GM10266 (cell line): Measurements from ENCODE around the gene GRSF1.

Source experiments
- DNase-seq: peaks from one replicate; pipeline ENCODE4 v3.0.0; 2012; ENCODE audit errors: extremely low spot score
- TF ChIP-seq, protein P1 (sequence below): IDR thresholded peaks from 2 replicates; pipeline ENCODE4 v1.5.1; 2012; ENCODE audit warnings: mild to moderate bottlenecking, low read depth; ENCODE audit not compliant: control insufficient read depth, insufficient read depth; ENCODE audit errors: missing control alignments

The GRSF1 gene, protein sequence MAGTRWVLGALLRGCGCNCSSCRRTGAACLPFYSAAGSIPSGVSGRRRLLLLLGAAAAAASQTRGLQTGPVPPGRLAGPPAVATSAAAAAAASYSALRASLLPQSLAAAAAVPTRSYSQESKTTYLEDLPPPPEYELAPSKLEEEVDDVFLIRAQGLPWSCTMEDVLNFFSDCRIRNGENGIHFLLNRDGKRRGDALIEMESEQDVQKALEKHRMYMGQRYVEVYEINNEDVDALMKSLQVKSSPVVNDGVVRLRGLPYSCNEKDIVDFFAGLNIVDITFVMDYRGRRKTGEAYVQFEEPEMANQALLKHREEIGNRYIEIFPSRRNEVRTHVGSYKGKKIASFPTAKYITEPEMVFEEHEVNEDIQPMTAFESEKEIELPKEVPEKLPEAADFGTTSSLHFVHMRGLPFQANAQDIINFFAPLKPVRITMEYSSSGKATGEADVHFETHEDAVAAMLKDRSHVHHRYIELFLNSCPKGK

DNA sequence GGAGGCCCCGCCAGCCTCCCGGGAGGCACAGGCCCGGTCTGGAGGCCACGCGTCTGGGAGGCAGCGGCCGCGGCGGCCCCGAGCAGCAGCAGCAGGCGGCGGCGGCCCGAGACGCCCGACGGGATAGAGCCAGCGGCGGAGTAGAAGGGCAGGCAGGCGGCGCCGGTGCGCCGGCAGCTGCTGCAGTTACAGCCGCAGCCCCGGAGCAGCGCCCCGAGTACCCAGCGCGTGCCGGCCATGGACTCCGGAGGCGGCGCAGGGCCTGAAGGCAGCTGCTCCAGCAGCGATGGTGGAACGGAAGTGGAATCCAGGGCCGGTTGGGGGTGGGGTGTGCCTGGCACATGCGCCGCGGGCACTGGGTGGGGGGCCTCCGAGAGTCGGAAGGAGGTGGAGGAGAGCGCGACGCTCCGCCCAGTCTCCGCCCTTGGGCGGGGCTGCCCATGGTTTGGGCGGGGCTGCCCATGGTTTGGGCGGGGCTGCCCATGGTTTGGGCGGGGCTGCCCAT is at the start of gene GRSF1:
TSS of gene GRSF1 (minus strand) at position 302 of the 505 bp plus-strand sequence. CDS start at position 239, 63 bp downstream.
- TF ChIP-seq, protein P1, sequence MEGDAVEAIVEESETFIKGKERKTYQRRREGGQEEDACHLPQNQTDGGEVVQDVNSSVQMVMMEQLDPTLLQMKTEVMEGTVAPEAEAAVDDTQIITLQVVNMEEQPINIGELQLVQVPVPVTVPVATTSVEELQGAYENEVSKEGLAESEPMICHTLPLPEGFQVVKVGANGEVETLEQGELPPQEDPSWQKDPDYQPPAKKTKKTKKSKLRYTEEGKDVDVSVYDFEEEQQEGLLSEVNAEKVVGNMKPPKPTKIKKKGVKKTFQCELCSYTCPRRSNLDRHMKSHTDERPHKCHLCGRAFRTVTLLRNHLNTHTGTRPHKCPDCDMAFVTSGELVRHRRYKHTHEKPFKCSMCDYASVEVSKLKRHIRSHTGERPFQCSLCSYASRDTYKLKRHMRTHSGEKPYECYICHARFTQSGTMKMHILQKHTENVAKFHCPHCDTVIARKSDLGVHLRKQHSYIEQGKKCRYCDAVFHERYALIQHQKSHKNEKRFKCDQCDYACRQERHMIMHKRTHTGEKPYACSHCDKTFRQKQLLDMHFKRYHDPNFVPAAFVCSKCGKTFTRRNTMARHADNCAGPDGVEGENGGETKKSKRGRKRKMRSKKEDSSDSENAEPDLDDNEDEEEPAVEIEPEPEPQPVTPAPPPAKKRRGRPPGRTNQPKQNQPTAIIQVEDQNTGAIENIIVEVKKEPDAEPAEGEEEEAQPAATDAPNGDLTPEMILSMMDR: peak; percentile 43
- DNase-seq: peak; percentile 94

DNA sequence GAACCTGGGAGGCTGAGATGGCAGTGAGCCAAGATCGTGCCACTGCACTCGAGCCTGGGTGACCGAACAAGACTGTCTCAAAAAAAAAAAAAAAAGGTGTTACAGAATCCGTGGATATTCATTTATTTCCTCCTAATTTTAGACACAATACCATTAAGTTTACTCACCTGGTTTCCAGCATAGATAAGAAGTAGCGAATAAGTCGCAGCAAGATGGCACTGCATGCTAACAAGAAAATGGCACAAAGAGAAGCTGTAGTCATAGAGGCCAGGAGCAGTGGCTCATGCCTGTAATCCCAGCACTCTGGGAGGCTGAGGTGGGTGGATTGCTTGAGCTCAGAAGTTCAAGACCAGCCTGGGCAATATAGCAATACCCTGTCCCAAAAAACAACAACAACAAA is 45.5 kb upstream of the GRSF1 start:
- no peak for DNase-seq
- TF ChIP-seq, protein P1: no peak

DNA sequence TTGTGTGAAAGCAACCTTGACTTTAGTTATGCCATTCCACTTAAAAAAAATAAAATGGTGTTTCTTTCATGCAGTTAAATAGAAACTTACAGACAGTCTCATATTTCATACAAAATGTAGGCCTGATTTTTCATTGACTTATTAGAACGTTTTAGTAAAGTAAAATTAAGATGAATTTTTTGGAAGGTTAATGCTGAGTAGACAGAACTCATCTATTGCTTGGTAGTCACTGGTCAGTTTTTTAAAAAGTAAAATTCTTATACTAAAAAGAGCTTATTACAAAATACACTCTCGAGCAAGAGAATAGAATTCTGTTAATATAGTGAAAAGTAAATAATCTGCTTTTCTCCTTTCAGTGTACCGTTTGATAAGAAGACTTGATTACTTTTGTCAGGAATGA is 41.0 kb upstream of the GRSF1 start:
- TF ChIP-seq, protein P1: no peak
- no peak for DNase-seq

DNA sequence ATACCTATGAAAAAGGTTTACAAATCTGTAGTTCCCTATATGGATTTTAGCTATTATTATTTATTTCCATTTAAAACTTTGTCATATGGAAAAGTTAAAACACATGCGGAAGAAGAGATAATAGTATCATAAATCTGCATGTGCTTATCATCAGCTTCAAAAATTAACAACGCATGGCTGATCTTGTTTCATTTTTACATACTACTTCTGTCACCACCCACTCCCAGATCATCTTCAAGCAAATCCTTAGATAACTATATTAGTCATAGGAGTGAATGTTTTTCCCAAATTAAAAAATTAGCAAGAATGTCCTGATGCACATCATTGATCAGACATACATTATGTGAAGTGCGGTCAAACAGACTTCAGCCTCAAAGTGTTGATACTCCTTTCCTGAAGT is 37.9 kb upstream of the GRSF1 start:
- no peak for DNase-seq
- TF ChIP-seq, protein P1: no peak

DNA sequence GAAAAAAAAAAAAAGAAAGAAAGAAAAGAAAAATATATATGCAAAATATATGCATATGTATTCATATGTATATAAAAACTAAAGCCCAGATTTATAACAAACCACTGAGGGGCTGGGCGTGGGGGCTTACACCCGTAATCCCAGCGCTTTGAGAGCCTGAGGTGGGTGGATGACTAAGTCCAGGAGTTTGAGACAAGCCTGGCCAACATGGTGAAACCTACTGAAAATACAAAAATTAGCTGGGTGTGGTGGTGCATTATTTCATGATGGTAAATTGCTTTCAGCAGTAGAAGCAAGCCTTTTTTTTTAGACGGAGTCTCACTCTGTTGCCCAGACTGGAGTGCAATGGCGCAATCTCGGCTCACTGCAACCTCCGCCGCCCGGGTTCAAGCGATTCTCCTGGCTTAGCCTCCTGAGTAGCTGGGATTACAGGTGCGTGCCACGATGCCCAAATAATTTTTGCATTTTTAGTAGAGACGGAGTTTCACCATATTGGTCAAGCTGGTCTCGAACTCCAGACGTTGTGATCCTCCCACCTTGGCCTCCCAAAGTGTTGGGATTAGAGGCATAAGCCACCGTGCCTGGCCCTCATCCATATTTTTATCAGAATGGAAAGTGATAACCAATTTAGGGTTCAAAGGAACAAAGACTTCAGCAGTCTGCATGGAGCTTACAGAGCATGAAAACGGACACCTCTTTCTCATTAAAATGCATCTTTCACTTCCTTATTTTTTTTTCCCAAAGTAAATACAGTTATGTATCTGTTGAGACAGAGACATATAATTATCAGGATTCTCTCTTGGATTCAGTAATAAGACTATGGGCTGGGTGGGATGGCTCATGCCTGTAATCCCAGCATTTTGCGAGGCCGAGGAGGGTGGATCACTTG is 34.8 kb upstream of the GRSF1 start:
- TF ChIP-seq, protein P1: no peak
- DNase-seq: peak; percentile 33

DNA sequence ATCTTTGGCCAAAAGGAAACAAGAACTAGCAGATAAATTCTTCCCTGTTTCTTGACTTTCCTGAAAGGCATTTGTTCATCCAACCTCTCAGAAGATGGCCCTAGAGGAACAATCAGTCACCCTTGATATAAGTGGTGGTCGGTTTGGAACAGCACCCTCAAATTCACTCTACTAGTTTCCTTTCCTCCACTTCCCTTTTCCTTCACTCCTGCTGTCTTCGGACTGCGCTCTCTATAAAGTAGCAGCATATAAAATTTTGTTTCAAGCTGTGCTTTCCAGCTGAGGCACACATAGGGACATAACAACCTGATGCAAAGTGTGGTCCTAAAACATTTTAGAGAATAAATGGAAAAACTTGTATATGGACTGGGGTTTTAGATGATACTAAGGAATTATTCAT is 33.5 kb upstream of the GRSF1 start:
- TF ChIP-seq, protein P1: no peak
- DNase-seq: no peak
